ENCODE measurements around the gene GNAT3. TPM values are rescaled to one million over a fixed set of nuclear protein-coding genes. Genes with fewer than 3 reads are reported as not detected.

The GNAT3 gene
- total RNA-seq, 1 experiment from 2014 or later: not detected

DNA sequence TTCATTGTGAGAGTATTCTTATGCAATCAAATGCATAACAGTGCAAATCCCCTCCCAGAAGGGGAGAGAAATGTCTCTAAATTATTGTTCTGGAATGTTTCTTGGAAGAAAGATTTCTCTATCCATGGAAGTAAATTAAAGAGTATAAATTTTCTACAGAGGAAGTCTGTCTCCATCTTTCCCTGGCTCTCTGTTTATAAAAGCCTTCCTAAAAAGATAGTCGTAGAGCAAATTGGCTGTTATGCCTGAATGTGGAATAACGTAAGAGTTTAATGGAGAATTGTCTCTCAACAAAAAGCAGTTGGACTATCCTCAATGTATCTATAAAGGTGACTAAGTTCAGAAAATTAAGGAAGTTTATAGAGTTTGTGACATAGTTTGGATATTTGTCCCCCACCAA is 76.3 kb downstream of the GNAT3 start:
- Mint-ChIP-seq H3K9me3 (ENCODE audit: low read depth, unreplicated experiment) (peaks cover 4% of the 10 kb centered on the region), H3K27me3 (ENCODE audit: unreplicated experiment) (no peaks in the 10 kb centered on the region), H3K27ac (ENCODE audit: unreplicated experiment) (no peak overlapping the region), H3K4me1 (ENCODE audit: low read depth, unreplicated experiment) (peaks cover 4% of the 10 kb centered on the region), H3K4me3 (ENCODE audit: low read depth, unreplicated experiment) (no peak overlapping the region), H3K36me3 (ENCODE audit: insufficient read depth, unreplicated experiment) (no peaks in the 10 kb centered on the region)
- TF ChIP-seq CTCF (IDR thresholded peaks at IDR 0.05; ENCODE audit: unreplicated experiment): no peak
- no TSS peak for BruUV-seq (replicated peaks)
- CTCF ChIA-PET: no interaction called here
- intact Hi-C loops (cut with micrococcal nuclease; ENCODE audit: unreplicated experiment): no loop called here
- DNase-seq: no peak

- BruUV-seq (replicated peaks): no TSS peak
- CTCF ChIA-PET: no interaction called here
- H3K4me3 Mint-ChIP-seq (ENCODE audit: low read depth, unreplicated experiment): no peak overlapping the region
These were observed 77.8 kb downstream of the GNAT3 start for GRCh38 chr7:80434047-80434446.

DNA sequence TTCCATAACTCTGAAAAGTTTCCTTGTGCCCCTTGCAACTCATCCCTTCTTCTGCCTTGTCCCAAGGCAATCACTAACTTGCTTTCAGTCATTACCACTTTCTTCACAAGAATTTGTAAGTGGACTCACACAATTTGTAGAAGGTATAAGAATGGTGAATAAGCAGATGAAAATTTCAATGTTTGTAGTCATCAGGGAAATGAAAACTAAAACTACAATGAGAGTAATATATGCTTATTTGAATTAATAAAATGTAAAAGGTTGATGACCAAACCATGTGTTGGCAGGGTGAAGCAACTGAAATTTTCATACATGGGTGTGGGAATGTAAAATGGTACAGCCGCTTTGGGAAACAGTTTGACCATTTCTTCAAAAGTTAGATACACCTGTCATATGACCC is 79.7 kb downstream of the GNAT3 start:
- BruUV-seq (replicated peaks): no TSS peak
- Mint-ChIP-seq H3K27ac (ENCODE audit: unreplicated experiment) (no peak overlapping the region), H3K27me3 (ENCODE audit: unreplicated experiment) (no peaks in the 10 kb centered on the region), H3K4me3 (ENCODE audit: low read depth, unreplicated experiment) (no peak overlapping the region), H3K4me1 (ENCODE audit: low read depth, unreplicated experiment) (no peaks in the 10 kb centered on the region), H3K36me3 (ENCODE audit: insufficient read depth, unreplicated experiment) (no peaks in the 10 kb centered on the region), H3K9me3 (ENCODE audit: low read depth, unreplicated experiment) (peaks cover 4% of the 10 kb centered on the region)
- no peak for TF ChIP-seq CTCF (IDR thresholded peaks at IDR 0.05; ENCODE audit: unreplicated experiment)
- DNase-seq: no peak
- CTCF ChIA-PET: no interaction called here
- intact Hi-C loops (cut with micrococcal nuclease; ENCODE audit: unreplicated experiment): no loop called here

More at GRCh38 chr7:80434047-80434446, 77.8 kb downstream of the GNAT3 start:
- Mint-ChIP-seq H3K4me1 (ENCODE audit: low read depth, unreplicated experiment) (no peaks in the 10 kb centered on the region), H3K9me3 (ENCODE audit: low read depth, unreplicated experiment) (peaks cover 4% of the 10 kb centered on the region), H3K27me3 (ENCODE audit: unreplicated experiment) (no peaks in the 10 kb centered on the region), H3K27ac (ENCODE audit: unreplicated experiment) (no peak overlapping the region), H3K36me3 (ENCODE audit: insufficient read depth, unreplicated experiment) (no peaks in the 10 kb centered on the region)
- intact Hi-C loops (cut with micrococcal nuclease; ENCODE audit: unreplicated experiment): no loop called here
- no peak for DNase-seq
- TF ChIP-seq CTCF (IDR thresholded peaks at IDR 0.05; ENCODE audit: unreplicated experiment): no peak

GRCh38 chr7:80429181-80429580 is 82.7 kb downstream of the GNAT3 start:
- Mint-ChIP-seq H3K4me3 (ENCODE audit: low read depth, unreplicated experiment) (no peak overlapping the region), H3K36me3 (ENCODE audit: insufficient read depth, unreplicated experiment) (no peaks in the 10 kb centered on the region), H3K9me3 (ENCODE audit: low read depth, unreplicated experiment) (no peaks in the 10 kb centered on the region), H3K27me3 (ENCODE audit: unreplicated experiment) (no peaks in the 10 kb centered on the region), H3K4me1 (ENCODE audit: low read depth, unreplicated experiment) (no peaks in the 10 kb centered on the region), H3K27ac (ENCODE audit: unreplicated experiment) (no peak overlapping the region)
- no TSS peak for BruUV-seq (replicated peaks)
- intact Hi-C loops (cut with micrococcal nuclease; ENCODE audit: unreplicated experiment): no loop called here
- no peak for DNase-seq
- CTCF ChIA-PET: interaction anchor here (0.7 kb wide), 1 partner anchor 304 kb away, joined by 3 read pairs; no protein-coding TSS in a partner anchor
- no peak for TF ChIP-seq CTCF (IDR thresholded peaks at IDR 0.05; ENCODE audit: unreplicated experiment)
